Fibroblast of upper back skin (primary cell): ENCODE measurements around the gene ATXN7L1.
A peak's percentile ranks its signal among the peaks of the same experiment; 100 is the strongest.
"Not testable (repeated sequence)": the region's sequence is repeated elsewhere in the genome, so short reads cannot be mapped to it uniquely, and the experiment has no call there.

Source experiments
- DNase-seq: peaks from one replicate; pipeline ENCODE4 v3.0.0-alpha.2; 2013

The ATXN7L1 gene

DNA sequence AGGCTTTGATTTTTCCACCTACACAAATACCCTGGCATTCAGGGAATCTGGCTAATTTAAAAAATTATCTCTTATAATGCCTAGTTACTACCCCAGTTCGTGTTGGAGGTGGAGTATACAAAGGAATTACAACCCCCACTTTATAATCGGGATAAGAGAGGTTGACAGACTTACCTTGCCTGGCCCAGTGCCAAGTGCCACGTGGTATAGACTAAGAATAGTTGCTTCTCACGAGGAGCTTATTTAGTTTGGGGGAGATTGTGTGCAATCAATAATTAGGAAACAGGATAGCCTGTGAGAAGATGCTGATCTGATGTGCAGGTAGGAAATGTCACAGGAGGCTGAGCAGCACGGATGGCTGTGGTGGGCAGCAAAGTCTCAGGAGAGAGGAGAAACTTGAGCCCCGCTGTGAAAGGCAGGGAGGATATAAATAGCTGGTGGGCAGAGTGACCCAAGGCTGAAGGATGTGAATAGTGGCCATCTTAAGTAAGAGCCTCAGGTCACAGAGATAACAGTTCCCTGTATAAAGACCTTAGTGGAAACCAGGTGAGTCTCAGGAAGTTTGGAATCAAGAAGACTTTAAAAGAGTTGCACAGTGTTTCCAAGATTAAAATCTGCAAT lies 11.3 kb upstream of the ATXN7L1 start:
- no peak for DNase-seq

DNA sequence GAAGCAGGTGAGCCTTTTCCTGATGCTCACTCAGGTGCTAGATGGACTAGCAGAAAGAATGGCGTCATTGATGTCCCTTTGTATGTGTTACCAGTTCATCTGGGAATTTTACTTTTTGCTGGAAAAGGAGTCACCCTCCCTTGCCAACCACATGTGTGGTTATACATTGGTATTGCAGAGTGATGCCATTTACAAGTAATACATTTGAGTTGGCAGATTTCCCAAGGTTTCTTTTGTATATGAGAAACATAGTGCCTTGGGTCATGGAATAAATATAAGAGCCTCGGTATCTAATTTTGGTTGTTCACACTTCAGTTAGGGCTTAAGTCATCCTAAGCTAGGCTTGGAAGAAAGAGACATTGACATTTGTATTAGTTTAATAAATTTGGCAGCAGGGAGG lies 10.4 kb upstream of the ATXN7L1 start:
- no peak for DNase-seq

- DNase-seq, result no peak
Measured at GRCh38 chr7:105885387-105886111, 9.2 kb upstream of the ATXN7L1 start.

DNA sequence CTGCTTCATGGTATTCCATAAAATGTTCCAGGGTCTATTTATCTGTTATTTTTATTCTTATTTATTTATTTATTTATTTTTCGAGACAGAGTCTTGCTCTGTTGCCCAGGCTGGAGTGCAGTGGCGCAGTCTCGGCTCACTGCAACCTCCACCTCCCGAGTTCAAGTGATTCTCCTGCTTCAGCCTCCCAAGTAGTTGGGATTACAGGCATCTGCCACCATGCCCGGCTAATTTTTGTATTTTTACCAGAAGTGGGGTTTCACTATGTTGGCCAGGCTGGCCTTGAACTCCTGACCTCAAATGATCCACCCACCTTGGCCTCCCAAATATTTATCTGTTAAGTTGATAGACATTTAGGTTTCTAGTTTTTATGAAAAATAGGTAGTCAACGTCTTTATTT lies 6.8 kb upstream of the ATXN7L1 start:
- not testable (repeated sequence) for DNase-seq

DNA sequence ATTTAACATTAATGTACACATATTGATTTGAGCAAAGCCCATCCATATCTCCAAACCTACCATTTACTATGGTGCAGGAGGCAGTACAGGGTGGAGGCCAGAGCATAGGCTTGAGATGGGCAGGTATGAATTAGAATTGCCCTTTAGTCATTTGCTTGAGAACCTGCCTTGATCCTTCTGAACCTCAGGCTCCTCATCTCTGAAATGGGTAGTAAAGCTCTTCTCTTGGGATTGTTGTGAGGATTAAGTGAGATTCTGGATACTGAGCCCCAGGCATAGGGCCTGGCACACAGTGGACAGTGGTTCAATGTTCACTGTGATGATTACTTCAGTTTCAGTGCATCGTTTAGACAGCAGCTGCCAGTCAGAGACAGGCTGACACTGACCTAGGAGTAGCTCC lies 5.0 kb upstream of the ATXN7L1 start:
- DNase-seq, result no peak

DNA sequence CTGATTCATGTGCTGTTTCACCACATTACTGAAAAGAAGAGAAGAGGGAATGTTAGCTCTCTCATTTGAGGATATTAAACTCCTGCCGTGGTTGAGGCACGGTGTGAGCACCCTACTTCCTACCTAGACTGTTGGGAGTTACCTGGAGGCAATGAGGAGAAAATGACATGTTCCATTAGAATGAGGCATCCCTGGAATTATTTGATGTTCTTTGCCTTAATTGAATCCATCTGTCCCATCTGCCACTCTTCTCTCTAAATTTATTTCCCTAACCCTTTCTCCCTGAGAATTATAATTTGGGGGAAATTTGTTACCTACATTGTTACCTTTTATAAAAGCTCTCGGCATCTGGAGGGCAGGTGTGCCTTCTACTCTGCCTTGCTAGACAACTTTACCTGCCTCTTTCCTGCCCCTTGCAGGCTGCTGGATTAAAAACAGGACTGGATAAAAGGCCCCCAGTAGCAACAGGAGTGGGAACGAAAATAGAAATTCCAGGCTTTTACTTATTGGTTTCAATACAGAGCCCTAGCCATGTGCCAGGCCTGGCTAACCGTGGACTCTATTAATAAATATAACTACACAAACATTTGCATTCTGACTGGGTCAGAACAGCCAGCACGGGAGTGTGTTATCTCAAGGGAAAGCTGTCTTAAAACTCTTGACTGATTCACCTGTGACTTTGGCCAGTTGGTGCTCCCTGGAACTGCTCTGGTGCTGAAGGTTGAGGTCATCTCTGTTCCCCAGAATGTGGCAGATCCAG lies 4.4 kb upstream of the ATXN7L1 start:
- DNase-seq, result no peak

DNA sequence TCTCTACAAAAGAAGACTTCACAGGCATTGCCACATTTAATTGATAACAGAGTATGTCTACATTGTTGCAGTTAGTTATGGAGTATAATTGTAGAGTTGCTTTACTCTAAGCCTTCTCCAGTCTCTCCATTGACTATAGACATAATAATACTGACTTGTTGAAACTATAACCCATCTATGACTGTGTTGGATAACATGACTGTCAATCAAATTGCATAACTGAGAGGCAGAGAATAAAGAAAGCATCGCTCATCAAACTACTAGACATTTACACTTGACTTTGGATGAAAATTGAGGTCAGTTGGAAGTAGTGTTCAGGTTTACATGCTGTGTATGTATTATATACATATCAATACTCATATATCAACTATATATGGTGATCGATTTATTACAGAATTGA lies 3.4 kb upstream of the ATXN7L1 start:
- no peak for DNase-seq

GRCh38 chr7:105878746-105879605 lies 2.6 kb upstream of the ATXN7L1 start:
- no peak for DNase-seq

- no peak for DNase-seq
Measured at GRCh38 chr7:105877736-105878135, 1.3 kb upstream of the ATXN7L1 start.

DNA sequence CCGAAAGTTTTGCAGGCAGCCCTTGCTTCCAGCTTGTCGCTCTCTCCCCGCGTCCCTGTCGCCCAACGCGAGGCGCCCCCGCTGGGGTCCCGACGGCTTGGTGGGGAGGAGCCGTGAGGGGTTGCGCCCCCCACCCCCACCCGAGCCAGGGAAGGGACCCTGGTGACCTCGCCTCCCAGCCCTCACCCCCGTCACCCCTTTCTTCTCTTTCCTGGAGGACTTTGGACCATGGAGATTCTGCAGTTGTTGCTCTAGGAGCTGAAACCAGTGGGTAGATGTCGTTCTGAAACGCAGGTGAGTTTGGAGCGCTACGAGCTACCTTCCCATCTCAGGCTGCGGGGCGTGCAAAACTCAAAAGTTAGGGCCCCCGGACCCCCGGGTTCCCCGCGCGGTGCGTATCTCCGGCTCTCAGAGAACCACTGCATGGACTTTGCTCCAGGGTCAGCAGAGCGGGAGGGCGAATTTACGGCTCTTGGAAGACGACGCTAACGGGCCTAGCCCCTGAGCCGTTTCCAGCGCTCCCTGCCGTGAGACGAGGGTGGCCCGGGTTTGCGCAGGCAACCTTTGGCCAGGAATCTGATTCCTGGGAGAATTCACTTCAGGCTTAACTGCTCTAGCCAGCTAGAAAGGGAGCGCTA lies 684 bp upstream of the ATXN7L1 start:
- DNase-seq, result peak; percentile 28

DNA sequence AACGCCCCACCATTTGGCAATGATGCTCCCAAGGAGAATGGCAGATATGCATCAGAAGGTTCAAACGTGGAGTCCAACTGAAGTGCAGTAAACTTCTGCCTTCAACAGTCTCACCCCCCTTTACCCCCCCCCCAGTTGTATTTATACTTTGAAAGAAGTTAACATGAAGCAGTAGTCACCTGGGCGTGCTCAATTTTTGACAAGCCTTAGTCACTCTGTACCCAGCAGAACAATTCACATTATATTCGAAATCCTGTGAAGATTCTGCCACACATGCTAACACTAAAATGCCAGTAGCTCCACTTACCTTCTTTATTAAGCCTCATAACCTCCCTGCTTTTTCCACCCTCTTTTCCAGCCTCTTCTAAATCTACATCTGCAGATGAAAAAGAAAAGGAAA lies 894 bp downstream of the ATXN7L1 start:
- no peak for DNase-seq

DNA sequence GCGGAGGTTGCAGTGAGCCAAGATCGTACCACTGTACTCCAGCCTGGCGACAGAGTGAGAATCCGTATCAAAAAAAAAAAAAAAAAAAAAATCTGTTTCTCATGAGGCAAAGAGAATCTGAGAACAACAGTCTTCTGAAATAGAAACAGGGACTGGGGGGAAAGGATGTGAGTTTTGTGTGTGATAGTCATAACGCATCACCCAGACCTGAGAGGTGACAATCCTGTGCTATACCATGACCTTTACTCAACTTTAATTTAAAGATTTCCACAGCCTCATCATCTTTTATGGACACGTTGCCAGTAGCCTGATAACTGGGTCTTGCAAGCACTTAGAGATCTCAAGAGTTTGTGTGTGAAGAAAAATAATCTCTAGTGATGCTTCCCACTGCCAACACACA lies 2.3 kb downstream of the ATXN7L1 start:
- no peak for DNase-seq

DNA sequence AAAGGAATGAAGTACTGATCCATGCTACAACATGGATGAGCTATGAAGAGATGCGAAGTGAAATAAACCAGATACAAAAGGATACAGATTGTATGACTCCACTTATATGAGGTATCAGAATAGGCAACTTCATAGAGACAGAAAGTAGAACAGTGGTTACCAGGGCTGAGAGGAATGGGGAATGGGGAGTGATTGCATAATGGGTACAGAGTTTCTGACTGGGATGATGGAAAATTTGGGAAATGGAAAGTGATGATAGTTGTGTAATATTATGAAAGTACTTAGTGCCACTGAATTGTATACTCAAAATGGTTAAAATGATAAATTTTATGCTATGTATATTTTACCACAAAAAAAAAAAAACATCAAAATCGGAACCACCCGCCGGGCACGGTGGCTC lies 3.9 kb downstream of the ATXN7L1 start:
- no peak for DNase-seq

DNA sequence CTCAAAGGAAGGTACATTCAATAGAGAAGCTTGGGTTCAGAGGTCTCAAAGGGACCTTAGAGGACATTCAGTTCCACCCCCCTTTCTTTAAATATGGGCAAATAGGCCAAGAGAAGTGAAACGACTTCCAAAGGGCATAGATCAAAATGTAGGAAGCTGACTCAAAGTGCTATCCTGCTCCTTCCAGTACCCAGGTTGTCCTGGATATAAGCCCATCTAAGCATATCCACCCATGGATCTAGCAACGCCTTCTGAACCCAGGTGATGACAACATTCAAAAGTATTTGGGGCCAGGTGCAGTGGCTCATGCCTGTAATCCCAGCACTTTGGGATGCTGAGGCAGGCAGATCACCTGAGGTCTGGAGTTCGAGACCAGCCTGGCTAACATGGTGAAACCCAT lies 5.3 kb downstream of the ATXN7L1 start:
- no peak for DNase-seq

DNA sequence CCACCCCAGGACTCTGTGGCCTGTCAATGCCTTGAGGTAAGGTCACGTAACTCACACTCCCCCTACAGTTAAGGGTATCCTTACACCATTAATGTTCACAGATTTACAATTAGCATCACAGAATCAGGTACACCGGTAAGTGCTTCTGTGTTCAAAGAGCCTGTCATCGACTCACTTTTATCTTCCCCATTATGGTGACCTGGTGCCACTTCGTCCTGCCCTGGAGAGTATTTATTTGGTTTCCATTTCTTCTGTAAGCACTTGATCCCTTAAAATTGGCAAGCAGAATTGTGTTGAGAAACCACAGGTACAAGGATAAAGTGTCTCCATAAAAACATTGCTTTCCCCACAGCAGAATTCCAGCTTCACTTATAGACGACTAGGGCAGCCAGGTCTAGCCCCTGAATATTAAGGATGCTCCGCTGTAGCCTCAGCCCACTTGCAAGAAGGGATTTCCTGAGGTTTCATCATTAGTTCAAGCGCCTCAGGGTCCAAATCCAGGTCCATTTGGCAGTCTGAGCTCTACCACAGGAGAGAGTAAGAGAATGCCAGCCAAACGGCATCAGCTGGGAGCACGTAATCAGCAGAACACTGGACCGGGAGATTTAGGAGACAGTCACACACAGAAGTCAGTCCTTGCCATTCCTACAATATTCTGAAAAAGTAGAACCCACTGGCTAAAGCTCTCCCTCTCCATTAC lies 10.1 kb downstream of the ATXN7L1 start:
- DNase-seq, result no peak

DNA sequence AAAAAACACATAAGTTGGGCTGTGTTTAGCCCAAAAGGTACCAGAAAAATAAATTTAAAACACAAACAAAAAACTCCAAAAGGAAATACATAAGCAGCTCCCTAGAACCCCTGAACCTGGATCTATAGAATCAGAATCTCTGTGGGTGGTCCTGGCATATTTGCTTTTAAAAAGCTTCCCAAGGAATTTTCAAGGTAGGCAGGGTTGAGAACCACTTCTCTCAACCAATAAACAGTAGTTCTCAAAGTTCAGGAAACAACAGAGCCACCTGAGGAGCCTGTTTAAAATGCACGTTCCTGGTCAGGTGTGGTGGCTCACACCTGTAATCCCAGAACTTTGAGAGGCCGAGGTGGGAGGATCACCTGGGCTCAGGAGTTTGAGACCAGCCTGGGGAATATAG lies 12.5 kb downstream of the ATXN7L1 start:
- no peak for DNase-seq

DNA sequence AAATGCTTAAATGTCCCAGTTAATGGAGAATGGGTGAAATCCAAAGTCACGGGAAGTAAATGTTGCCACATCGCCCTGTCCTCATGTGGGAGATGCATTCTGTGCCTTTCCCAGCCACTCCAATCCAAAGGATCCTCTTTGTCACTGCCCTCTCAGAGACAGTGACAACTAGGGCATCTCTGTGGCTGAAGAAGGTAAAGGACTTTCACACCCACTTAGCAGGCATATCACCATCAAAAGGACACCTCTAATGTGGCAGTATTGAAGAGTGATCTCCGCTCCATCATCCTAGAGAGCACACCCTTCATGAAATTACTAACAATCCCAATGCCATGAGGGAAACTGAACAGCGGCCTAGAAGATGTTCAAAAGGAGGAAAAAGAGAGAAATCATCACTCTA lies 13.6 kb downstream of the ATXN7L1 start:
- no peak for DNase-seq

DNA sequence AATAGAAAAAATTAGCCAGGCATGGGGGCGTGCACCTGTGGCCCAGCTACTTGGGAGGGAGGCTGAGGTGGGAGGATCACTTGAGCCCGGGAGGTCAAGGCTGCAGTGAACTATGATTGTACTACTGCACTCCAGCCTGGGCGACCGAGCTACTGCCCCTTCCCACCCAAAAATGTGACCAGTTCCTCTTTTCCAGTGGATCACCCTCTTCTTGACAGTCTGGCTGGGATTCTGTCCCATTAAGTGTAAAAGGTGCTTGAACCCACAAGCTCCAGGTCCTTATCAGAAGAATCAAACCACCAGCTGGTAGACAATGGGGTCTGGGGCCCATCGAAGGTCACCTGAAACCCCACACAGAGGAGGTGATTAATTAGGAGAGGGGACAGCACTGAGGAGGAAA lies 14.1 kb downstream of the ATXN7L1 start:
- DNase-seq, result no peak

DNA sequence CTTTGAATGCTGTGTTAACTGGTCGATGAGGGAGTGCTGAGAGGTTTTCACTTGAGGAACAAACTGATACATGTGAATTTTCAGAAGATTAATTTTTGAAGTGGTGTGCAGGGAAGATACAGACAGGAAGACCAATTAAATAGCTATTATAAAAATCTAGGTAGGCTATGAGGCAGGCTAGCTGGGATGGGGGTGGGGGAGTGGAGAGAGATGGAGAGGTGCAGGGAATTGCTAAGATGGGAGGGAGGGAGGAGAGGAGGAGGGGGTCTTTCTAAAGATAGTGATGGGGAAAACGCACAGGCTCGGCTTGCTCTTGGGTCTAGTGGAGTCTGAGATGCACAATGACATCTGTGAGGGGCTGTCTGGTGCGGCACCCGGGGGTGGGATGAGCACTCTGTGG lies 15.2 kb downstream of the ATXN7L1 start:
- no peak for DNase-seq

DNA sequence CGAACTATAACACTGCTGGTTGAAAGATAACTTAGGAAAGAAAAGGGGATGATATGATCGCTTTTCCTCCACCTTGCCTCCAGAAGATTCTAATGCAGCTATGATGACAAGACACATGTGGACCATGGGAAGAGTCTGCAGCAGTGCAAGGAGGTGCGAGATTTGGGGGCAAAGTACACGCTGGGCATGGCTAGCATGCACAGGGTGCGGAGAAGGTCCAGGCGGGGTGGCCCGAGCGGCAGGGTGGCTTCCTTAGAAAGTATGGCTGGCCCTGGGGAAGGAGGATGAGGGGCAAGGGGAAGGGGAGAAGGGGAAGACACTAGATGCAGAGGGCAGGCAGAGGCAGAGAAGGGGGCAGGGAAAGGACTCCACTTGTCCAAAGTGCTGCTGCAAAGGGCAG lies 15.6 kb downstream of the ATXN7L1 start:
- no peak for DNase-seq

DNA sequence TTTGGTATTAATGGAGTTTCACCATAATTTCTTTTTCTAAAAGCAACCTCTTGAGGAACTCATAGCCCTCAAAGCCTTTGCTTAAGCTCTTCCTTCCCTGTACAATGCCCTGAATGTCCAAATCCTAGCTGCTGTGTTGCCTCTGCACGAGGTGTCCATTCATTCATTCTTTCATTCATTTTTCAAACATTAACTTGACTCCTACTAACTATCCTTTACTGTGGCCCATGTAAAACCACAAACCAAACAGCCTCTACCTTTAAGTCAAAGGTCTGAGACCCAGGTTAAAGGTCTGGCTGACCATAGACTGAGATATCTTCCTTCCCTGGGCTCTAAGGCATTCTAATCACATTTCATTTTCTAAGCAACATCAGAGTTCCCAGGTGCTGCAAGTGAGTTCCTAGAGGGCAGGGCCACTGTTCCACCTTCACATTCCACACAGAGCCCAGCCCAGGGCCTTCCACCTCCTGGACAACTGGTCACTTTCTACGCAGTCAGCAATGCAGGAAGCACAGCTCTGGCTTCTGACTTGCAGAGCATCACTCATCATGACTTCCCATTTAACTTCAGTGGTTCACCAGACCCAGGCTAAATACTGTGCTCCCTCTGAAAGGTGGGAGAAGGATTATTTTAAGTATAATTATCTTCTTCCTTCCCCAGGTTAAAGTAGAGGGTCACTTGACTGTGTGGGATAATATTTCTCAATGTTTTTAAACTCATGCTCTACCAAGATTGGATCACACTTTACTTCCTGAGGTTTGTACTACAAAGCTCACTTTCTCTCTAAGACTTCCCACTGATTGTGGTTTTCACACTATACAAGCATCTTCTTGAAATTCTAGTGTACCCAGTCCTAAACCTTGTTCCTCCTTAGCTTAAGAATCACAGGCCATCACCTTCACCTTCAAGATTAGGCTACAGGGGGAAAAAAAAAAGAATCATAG lies 19.1 kb downstream of the ATXN7L1 start:
- no peak for DNase-seq
